GM19395 (cell line): ENCODE measurements around the gene PRR20C.
"Not testable (repeated sequence)": the region's sequence is repeated elsewhere in the genome, so short reads cannot be mapped to it uniquely, and the experiment has no call there.

Source experiments
- ATAC-seq: cut with Tn5 transposase; IDR thresholded peaks from one replicate; pipeline ENCODE4 v1.9.1; 2021; ENCODE audit warnings: mild to moderate bottlenecking, moderate library complexity; ENCODE audit not compliant: unreplicated experiment

The PRR20C gene

GRCh38 chr13:57153761-57154160 lies at the start of gene PRR20C:
TSS of gene PRR20C (plus strand) at chr13:57154061. CDS start at chr13:57154448, 387 bp downstream.
- ATAC-seq = not testable (repeated sequence)

GRCh38 chr13:57114945-57115344 lies 38.9 kb upstream of the PRR20C start:
- no peak for ATAC-seq

- no peak for ATAC-seq
These were observed 30.2 kb upstream of the PRR20C start for GRCh38 chr13:57123681-57124080.

- ATAC-seq = no peak
These were observed 25.0 kb upstream of the PRR20C start for GRCh38 chr13:57128909-57129308.

GRCh38 chr13:57136093-57136492 lies 17.8 kb upstream of the PRR20C start:
- ATAC-seq = no peak

GRCh38 chr13:57137585-57137984 lies 16.3 kb upstream of the PRR20C start:
- ATAC-seq = no peak

- no peak for ATAC-seq
These were observed 14.9 kb upstream of the PRR20C start for GRCh38 chr13:57138988-57139387.

- not testable (repeated sequence) for ATAC-seq
These were observed 14.1 kb upstream of the PRR20C start for GRCh38 chr13:57139781-57140180.

- ATAC-seq = not testable (repeated sequence)
These were observed 13.5 kb upstream of the PRR20C start, which contains the start of gene PRR20A for GRCh38 chr13:57140235-57140968. TSS of gene PRR20A (plus strand) at chr13:57140918. CDS start at chr13:57141305, 387 bp downstream.

GRCh38 chr13:57147188-57147587 lies 6.7 kb upstream of the PRR20C start, which contains the start of gene PRR20B:
TSS of gene PRR20B (plus strand) at chr13:57147488. CDS start at chr13:57147875, 387 bp downstream.
- not testable (repeated sequence) for ATAC-seq

GRCh38 chr13:57148106-57148505 lies 5.8 kb upstream of the PRR20C start:
- ATAC-seq = not testable (repeated sequence)

- not testable (repeated sequence) for ATAC-seq
These were observed 6.5 kb downstream of the PRR20C start, which contains the start of gene PRR20D for GRCh38 chr13:57160332-57160731. TSS of gene PRR20D (plus strand) at chr13:57160632. CDS start at chr13:57161019, 387 bp downstream.

- not testable (repeated sequence) for ATAC-seq
These were observed 13.0 kb downstream of the PRR20C start, which contains the start of gene PRR20E for GRCh38 chr13:57166897-57167296. TSS of gene PRR20E (plus strand) at chr13:57167197. CDS start at chr13:57167584, 387 bp downstream.

GRCh38 chr13:57191667-57192066 lies 37.8 kb downstream of the PRR20C start:
- ATAC-seq = no peak
